ENCODE measurements around the gene COX6B1. TPM values are rescaled to one million over a fixed set of nuclear protein-coding genes. Genes with fewer than 3 reads are reported as not detected.

COX6B1 gene
- total RNA-seq, 1 donor from 2014 or later: 267 TPM

- Histone ChIP-seq H3K9me3 (no peaks in the 10 kb centered on the region), H3K27me3 (ENCODE audit: low read depth) (no peaks in the 10 kb centered on the region), H3K4me1 (peaks cover 21% of the 10 kb centered on the region), H3K4me3 (no peak overlapping the region), H3K27ac (no peak overlapping the region), H3K36me3 (peaks cover 10% of the 10 kb centered on the region)
- TF ChIP-seq, protein P1, sequence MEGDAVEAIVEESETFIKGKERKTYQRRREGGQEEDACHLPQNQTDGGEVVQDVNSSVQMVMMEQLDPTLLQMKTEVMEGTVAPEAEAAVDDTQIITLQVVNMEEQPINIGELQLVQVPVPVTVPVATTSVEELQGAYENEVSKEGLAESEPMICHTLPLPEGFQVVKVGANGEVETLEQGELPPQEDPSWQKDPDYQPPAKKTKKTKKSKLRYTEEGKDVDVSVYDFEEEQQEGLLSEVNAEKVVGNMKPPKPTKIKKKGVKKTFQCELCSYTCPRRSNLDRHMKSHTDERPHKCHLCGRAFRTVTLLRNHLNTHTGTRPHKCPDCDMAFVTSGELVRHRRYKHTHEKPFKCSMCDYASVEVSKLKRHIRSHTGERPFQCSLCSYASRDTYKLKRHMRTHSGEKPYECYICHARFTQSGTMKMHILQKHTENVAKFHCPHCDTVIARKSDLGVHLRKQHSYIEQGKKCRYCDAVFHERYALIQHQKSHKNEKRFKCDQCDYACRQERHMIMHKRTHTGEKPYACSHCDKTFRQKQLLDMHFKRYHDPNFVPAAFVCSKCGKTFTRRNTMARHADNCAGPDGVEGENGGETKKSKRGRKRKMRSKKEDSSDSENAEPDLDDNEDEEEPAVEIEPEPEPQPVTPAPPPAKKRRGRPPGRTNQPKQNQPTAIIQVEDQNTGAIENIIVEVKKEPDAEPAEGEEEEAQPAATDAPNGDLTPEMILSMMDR (IDR thresholded peaks at IDR 0.05): no peak
- intact Hi-C loops (cut with DNase I): no loop called here
- DNase-seq: no peak
- ATAC-seq: no peak
These were observed 5.8 kb upstream of the COX6B1 start for GRCh38 chr19:35642312-35642711.

- no peak for DNase-seq
- H3K36me3 ChIP-seq: peaks cover 5% of the 10 kb centered on the region
- peak overlapping the region; percentile 84 for H3K27ac ChIP-seq
- no peaks in the 10 kb centered on the region for H3K27me3 ChIP-seq (ENCODE audit: low read depth)
- no peaks in the 10 kb centered on the region for H3K9me3 ChIP-seq
- intact Hi-C loops (cut with DNase I): no loop called here
- peaks cover 26% of the 10 kb centered on the region for H3K4me1 ChIP-seq
- ATAC-seq: no peak
- TF ChIP-seq, protein P1 (IDR thresholded peaks at IDR 0.05): no peak
- H3K4me3 ChIP-seq: peak overlapping the region; percentile 85
These were observed 5.3 kb upstream of the COX6B1 start for GRCh38 chr19:35642798-35643254.

- DNase-seq: peak; percentile 92
- TF ChIP-seq, protein P1 (IDR thresholded peaks at IDR 0.05): no peak
- ATAC-seq: peak; percentile 85 to 86
These were observed 4.6 kb upstream of the COX6B1 start for GRCh38 chr19:35643255-35644205.

GRCh38 chr19:35644206-35644986, 3.7 kb upstream of the COX6B1 start:
- ATAC-seq: peak; percentile 93 to 95

More at GRCh38 chr19:35643255-35644205, 4.6 kb upstream of the COX6B1 start:
- no peaks in the 10 kb centered on the region for H3K9me3 ChIP-seq
- H3K36me3 ChIP-seq: no peaks in the 10 kb centered on the region
- H3K4me1 ChIP-seq: peaks cover 27% of the 10 kb centered on the region
- H3K4me3 ChIP-seq: peak overlapping the region; percentile 85
- no peaks in the 10 kb centered on the region for H3K27me3 ChIP-seq (ENCODE audit: low read depth)
- intact Hi-C loops (cut with DNase I): no loop called here
- peak overlapping the region; percentile 84 for H3K27ac ChIP-seq

More at GRCh38 chr19:35644206-35644986, 3.7 kb upstream of the COX6B1 start:
- TF ChIP-seq, protein P1 (IDR thresholded peaks at IDR 0.05): no peak
- no peaks in the 10 kb centered on the region for H3K27me3 ChIP-seq (ENCODE audit: low read depth)
- intact Hi-C loops (cut with DNase I): no loop called here
- peak overlapping the region; percentile 84 for H3K27ac ChIP-seq
- peak overlapping the region; percentile 85 for H3K4me3 ChIP-seq
- no peaks in the 10 kb centered on the region for H3K9me3 ChIP-seq
- peak; percentile 98 for DNase-seq
- no peaks in the 10 kb centered on the region for H3K36me3 ChIP-seq
- peaks cover 35% of the 10 kb centered on the region for H3K4me1 ChIP-seq
